GM12872 (cell line): ENCODE measurements around the gene FPR1.
A peak's percentile ranks its signal among the peaks of the same experiment; 100 is the strongest.

ENCODE experiments used
- TF ChIP-seq, protein P1 (sequence below): IDR thresholded peaks from 3 replicates; pipeline ENCODE4 v1.5.1; 2011; ENCODE audit warnings: low read depth, mild to moderate bottlenecking, low read length, moderate library complexity; ENCODE audit not compliant: insufficient read depth

The FPR1 gene

DNA sequence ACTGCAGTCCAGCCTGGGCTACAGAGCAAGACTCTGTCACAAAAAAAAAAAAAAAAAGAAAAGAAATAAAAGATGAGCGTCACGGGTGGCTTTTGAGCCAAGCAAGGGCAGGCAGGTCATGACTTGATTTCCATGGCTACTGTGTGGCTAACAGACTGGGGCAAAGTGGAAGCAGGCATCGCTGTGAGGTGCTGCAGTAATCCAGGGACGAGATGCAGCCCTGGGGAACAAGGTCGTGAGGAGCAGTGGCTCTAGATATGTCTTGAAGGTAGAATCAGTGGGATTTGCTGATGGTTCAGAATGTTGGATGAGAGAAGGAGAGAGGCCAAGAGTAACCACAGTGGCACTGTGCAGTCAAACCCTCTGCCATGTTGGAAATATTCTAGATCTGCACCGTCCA lies 42.1 kb downstream of the FPR1 start:
- TF ChIP-seq, protein P1, sequence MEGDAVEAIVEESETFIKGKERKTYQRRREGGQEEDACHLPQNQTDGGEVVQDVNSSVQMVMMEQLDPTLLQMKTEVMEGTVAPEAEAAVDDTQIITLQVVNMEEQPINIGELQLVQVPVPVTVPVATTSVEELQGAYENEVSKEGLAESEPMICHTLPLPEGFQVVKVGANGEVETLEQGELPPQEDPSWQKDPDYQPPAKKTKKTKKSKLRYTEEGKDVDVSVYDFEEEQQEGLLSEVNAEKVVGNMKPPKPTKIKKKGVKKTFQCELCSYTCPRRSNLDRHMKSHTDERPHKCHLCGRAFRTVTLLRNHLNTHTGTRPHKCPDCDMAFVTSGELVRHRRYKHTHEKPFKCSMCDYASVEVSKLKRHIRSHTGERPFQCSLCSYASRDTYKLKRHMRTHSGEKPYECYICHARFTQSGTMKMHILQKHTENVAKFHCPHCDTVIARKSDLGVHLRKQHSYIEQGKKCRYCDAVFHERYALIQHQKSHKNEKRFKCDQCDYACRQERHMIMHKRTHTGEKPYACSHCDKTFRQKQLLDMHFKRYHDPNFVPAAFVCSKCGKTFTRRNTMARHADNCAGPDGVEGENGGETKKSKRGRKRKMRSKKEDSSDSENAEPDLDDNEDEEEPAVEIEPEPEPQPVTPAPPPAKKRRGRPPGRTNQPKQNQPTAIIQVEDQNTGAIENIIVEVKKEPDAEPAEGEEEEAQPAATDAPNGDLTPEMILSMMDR = no peak

DNA sequence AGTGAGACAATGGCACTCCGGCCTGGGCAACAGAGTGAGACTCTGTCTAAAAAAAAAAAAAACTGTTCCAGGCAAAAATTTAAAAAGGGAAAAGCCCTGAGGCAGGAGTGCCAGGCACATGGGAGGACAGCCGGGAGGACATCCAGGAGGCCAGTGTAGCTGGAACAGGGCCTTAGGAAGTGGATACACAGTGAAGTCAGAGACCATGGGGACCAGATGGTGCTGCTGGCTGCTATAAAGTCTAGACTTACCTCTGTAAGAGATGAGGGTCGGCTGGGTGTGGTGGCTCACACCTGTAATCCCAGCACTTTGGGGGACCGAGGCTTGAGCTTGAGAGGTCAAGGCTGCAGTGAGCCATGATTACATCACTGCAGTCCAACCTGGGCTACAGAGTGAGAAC lies 42.9 kb downstream of the FPR1 start:
- TF ChIP-seq, protein P1 = no peak

DNA sequence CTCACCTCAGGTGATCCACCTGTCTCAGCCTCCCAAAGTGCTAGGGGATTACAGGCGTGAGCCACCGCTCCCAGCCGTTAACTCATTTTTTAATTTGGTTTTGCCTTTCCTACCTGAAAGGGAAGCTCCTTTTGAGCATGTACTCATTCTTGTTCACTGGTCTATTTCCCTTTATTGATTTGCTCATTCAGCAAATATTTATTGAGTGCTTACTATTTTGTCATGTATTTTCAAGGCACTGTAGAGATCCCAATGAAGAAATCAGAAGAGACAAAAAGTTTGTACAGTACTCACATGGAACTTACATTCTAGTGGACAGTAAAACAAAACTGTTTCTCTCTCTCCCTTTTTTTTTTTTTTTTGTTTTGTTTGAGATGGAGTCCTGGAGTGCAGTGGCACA lies 44.8 kb downstream of the FPR1 start:
- TF ChIP-seq, protein P1 = no peak

DNA sequence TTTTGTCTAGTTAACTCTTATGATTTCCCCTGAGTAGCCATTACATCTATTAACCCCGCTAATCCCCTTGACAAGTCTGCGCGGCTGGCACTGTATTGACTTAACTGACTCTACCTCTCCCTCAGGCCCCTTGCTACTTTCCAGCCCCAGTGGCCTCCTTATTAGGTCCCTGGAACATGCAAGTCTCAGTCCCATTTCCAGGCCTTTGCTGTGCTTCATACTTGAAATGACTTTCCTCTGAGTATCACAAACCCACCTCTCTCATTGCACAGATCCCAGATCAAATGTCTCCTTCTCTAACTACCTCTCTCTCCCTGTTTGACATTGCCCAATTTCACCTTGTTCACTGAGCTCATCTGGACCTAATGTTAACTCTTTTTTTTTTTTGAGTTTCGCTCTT lies 45.4 kb downstream of the FPR1 start:
- TF ChIP-seq, protein P1 = no peak

GRCh38 chr19:51704626-51705025 lies 47.1 kb downstream of the FPR1 start:
- TF ChIP-seq, protein P1 = no peak

DNA sequence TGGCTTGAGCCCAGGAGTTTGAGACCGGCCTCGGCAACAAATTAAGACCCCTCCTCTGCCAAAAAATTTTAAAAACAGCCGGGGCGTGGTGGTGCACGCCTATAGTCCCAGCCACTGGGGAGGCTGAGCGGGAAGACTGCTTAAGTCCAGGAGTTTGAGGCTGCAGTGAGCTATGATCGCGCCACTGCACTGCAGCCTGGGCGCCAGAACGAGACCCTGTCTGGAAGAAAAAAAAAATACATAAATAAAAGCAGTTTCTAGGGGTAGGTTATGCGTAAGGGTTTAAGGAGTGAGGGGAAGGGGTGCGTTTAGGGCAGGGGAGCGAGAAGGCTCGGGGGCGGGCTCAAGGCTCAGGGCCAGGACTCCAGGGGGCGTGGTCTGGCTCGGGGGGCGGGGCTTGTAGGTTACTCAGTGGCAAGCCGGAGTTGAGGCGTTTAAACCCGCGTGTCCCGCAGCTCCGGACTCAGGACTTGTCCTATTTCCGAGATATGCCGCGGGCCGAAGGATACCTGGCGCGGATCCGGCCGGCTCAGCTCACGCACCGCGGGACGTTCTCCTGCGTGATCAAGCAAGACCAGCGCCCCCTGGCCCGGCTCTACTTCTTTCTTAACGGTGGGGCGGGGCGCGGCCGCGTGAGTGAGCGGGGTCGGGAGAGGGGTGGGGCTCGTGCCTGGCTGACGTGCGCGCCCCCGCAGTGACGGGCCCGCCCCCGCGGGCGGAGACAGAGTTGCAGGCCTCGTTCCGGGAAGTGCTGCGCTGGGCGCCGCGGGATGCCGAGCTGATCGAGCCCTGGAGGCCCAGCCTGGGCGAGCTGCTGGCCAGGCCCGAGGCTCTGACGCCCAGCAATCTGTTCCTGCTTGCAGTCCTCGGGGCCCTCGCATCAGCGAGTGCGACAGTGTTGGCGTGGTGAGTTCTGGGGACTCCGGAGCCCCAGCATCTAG lies 47.8 kb downstream of the FPR1 start:
- TF ChIP-seq, protein P1 = peak; percentile 47; the same call in 2 of the 3 replicates

DNA sequence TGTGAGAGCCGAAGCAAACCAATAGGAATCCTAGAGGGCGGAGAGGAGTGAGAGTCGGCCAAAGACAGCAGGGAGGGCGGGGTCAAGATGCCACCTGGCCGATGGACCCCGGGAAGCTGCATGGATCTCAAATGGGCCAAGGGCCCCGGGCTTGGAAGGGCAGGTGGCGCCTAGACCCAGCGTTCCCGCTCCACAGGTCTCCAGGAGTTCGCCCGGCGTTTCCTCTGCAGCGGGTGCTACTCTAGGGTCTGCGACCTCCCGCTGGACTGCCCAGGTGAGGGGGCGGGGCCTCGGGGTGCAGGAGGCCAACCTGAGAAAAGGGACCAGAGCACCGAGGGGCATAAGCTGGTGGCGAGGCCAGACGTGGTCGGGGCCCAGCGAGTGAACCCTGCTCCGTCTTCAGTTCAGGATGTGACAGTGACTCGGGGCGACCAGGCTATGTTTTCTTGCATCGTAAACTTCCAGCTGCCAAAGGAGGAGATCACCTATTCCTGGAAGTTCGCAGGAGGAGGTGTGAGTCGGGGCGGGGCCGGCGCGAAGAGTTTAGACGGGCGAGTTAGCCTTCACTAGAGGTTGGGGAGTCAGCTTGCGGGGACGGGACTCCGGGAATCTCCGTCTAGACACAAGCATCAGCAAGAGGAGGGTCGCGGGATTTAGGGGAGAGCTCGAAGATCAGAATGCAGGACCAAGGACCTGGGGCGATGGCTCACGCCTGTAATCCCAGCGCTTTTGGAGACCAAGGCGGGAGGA lies 48.7 kb downstream of the FPR1 start:
- TF ChIP-seq, protein P1 = no peak
